Bronchial epithelial cell (primary cell): ENCODE data around the gene HNRNPUL1. TPM values are rescaled to one million over a fixed set of nuclear protein-coding genes. Genes with fewer than 3 reads are reported as not detected.

ENCODE experiments used
- DNase-seq: peaks from one replicate; pipeline ENCODE4 v3.0.0-alpha.2; 2010; ENCODE audit warnings: low read depth
- FAIRE-seq: peaks from 2 replicates; lab custom pipeline; 2011; peaks lifted over from hg19 to GRCh38; lab: Jason Lieb, UNC
- H3K27me3 ChIP-seq: 2 replicates; pipeline ENCODE4 v1.5.1; 2011; ENCODE audit warnings: low read length; ENCODE audit not compliant: control insufficient read depth, insufficient read depth
- H3K36me3 ChIP-seq: 2 replicates; pipeline ENCODE4 v1.5.1; 2011; ENCODE audit warnings: low read length; ENCODE audit not compliant: control insufficient read depth, insufficient read depth
- H3K4me3 ChIP-seq: 2 replicates; pipeline ENCODE4 v1.5.1; 2011; ENCODE audit warnings: mild to moderate bottlenecking, low read depth, low read length, control low read depth
- total RNA-seq: library from RNA; depleted of rRNA; stranded (reverse); fragments of >200 nt; gene quantifications from 2 replicates; pipeline ENCODE4 v1.2.1, GENCODE V29; 2014
- TF ChIP-seq, protein P1 (sequence below): IDR thresholded peaks from 2 replicates; pipeline ENCODE4 v1.5.1; 2011; ENCODE audit warnings: mild to moderate bottlenecking, moderate library complexity, low read length, control low read depth, inconsistent platforms; ENCODE audit not compliant: insufficient read depth, severe bottlenecking

Gene HNRNPUL1
- total RNA-seq, 1 donor from 2014 or later, result 41.9 TPM

DNA sequence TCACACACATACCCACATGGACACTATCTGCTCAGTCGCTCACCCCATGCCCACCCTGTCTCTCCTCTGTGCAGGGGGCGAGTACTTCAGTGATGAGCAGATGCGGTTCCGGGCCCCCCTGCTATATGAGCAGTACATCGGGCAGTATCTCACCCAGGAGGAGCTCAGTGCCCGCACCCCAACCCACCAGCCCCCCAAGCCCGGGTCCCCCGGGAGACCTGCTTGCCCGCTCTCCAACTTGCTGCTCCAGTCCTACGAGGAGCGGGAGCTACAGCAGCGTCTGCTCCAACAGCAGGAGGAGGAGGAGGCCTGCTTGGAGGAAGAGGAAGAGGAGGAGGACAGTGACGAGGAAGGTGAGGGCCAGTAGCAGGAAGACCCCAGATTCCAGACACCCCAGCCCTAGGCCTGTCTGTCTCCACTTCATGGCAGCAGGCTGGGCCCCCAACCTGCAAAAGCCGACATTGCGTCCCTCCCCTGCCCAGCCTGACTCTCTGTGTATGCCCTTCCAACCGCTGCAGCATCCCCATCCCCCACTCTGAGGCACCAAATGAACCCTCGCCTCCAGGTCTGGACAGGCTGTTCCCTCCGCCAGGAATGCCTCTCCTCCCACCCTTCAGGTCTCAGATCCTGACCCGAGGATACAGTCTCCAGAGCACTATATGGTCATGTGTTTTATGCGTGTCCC is 55.5 kb downstream of the HNRNPUL1 start:
- no peak for FAIRE-seq

DNA sequence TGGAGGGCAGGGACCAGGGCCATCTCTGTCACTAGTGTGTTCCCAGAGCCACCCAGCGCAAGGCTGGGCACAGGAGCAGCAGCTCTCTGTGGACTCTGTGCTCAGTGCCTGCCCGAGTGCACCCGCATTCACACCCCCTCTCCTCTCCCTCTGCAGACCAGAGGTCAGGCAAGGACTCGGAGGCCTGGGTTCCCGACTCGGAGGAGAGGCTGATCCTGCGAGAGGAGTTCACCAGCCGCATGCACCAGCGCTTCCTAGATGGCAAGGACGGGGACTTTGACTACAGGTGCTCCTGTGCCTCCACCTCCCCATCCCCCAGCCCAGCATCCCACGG is 56.0 kb downstream of the HNRNPUL1 start:
- Histone ChIP-seq H3K4me3 (no peak overlapping the region), H3K36me3 (peaks cover 34% of the 10 kb centered on the region), H3K27me3 (no peaks in the 10 kb centered on the region)
- TF ChIP-seq, protein P1, sequence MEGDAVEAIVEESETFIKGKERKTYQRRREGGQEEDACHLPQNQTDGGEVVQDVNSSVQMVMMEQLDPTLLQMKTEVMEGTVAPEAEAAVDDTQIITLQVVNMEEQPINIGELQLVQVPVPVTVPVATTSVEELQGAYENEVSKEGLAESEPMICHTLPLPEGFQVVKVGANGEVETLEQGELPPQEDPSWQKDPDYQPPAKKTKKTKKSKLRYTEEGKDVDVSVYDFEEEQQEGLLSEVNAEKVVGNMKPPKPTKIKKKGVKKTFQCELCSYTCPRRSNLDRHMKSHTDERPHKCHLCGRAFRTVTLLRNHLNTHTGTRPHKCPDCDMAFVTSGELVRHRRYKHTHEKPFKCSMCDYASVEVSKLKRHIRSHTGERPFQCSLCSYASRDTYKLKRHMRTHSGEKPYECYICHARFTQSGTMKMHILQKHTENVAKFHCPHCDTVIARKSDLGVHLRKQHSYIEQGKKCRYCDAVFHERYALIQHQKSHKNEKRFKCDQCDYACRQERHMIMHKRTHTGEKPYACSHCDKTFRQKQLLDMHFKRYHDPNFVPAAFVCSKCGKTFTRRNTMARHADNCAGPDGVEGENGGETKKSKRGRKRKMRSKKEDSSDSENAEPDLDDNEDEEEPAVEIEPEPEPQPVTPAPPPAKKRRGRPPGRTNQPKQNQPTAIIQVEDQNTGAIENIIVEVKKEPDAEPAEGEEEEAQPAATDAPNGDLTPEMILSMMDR, result no peak
- FAIRE-seq, result no peak
- DNase-seq, result no peak

More for the DNA sequence above, 55.5 kb downstream of the HNRNPUL1 start:
- Histone ChIP-seq H3K27me3 (no peaks in the 10 kb centered on the region), H3K4me3 (no peak overlapping the region), H3K36me3 (peaks cover 34% of the 10 kb centered on the region)
- no peak for DNase-seq
- TF ChIP-seq, protein P1, result no peak

DNA sequence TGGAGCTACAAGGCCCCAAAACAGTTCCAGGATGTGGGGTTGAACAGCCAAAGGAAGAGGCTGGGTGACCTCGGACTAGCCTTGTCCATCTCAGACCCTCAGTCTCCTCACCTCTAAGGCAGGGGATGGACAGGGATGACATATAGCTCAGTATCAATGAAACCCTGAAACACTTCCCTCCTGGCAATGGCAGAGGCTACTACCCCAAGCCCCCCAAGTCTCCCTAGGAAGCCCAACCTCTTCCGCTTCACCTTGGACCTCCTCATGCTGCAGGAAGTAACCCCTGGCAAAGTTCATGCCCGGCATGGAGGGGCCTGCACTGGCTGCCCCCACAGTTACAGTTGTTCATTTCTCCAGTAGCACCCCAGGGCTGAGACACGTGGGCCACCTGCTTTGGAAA is 56.4 kb downstream of the HNRNPUL1 start:
- Histone ChIP-seq H3K27me3 (no peaks in the 10 kb centered on the region), H3K36me3 (peaks cover 34% of the 10 kb centered on the region), H3K4me3 (no peak overlapping the region)
- TF ChIP-seq, protein P1, result no peak
- DNase-seq, result no peak
- FAIRE-seq, result peak; percentile 13

DNA sequence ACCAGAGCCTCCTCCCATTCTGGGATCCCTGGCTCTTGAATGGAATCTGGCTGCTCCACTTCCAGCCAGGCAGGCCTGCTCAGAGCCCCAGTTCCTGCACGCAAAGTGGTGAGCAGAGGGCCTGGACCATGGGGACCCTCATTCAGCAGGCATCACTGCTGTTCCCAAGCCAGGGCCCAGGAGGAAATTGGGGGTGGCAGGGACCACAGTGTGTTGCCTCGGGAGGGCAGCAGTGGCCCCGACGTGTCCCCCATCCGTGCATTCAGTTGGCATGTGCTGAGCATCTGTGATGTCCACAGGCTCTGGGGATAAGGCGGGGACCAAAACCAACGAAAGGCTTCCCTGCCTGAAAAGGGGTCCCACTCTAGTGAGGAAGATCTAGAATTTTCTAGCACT is 57.0 kb downstream of the HNRNPUL1 start:
- TF ChIP-seq, protein P1, result no peak
- DNase-seq (no peak), FAIRE-seq (no peak)
- no peaks in the 10 kb centered on the region for H3K27me3 ChIP-seq
- peaks cover 30% of the 10 kb centered on the region for H3K36me3 ChIP-seq
- no peak overlapping the region for H3K4me3 ChIP-seq

DNA sequence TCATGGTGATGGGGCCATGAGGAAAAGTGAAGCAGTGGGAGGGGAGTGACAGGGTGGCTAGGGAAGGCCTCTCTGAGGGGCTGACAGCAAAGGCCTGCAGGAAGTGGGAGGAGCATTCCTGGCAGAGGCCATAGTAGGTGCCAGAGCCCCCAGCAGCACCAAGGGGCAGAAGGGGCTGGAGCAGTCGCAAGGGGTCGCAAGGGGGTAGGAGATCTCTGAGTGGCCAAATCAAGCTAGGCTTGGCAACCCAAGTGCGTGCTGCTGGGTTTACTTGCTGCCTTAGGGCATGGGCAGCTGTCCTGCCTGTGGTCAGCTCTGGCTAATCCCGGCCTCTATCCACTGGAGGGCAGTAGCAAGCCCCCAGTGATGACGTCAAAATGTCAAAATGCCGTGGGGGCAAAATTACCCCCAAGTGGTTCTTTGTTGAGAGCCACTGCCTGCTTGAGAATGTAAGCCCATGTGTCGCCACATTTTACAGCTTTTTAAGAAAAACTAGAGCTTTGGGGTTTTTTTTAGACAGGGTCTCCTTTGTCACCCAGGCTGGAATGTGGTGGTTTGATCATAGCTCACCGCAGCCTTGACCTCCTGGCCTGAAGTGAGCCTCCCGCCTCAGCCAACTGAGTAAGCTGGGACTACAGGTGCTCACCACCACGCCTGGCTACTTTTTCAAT is 57.6 kb downstream of the HNRNPUL1 start:
- FAIRE-seq, result no peak
- TF ChIP-seq, protein P1, result peak; percentile 44
- H3K36me3 ChIP-seq, result peaks cover 25% of the 10 kb centered on the region

More for the DNA sequence above, 57.6 kb downstream of the HNRNPUL1 start:
- Histone ChIP-seq H3K27me3 (no peaks in the 10 kb centered on the region), H3K4me3 (no peak overlapping the region)
- DNase-seq, result no peak
